Endothelial cell of umbilical vein (primary cell): Measurements from ENCODE around the gene PRICKLE3. TPM values are rescaled to one million over a fixed set of nuclear protein-coding genes. Genes with fewer than 3 reads are reported as not detected.

Experiments
- BruUV-seq: library from RNA; stranded (reverse); fragments of 400-500 nt; replicated peaks from 2 replicates; lab custom pipeline; 2021; lab: Mats Ljungman, UMichigan
- CTCF ChIA-PET: fragments of 300-600, 350-600 bp; sonication (Branson Sonifier 250); formaldehyde crosslinking; loops from one replicate; lab custom pipeline; 2021; ENCODE audit warnings: antibody characterized with exemption, inconsistent platforms; lab: Charles Lee
- POLR2A ChIA-PET: fragments of 300-600, 350-600 bp; sonication (Branson Sonifier 250); formaldehyde crosslinking; loops from one replicate; lab custom pipeline; 2021; ENCODE audit warnings: antibody characterized with exemption, inconsistent platforms; lab: Charles Lee
- DNase-seq: peaks from one replicate; pipeline ENCODE4 v3.0.0-alpha.2; 2011; ENCODE audit warnings: low read depth, low spot score
- FAIRE-seq: peaks from 2 replicates; lab custom pipeline; 2011; peaks lifted over from hg19 to GRCh38; lab: Jason Lieb, UNC
- H2AFZ ChIP-seq: 2 replicates; pipeline ENCODE4 v1.6.0; 2012; ENCODE audit warnings: low read depth, low read length, control low read depth, inconsistent platforms
- H3K27ac ChIP-seq: 2 replicates; pipeline ENCODE4 v1.5.1; 2011; ENCODE audit warnings: low read depth, mild to moderate bottlenecking, control low read depth, low read length, moderate library complexity; ENCODE audit not compliant: insufficient read depth
- H3K27me3 ChIP-seq, 2 experiments: 2 replicates each; pipeline versions ENCODE4 v1.6.0 to v1.6.1; 2011; ENCODE audit warnings: low read length in 2 of 2, mixed read lengths in 1 of 2; ENCODE audit not compliant: control insufficient read depth in 2 of 2, insufficient read depth in 2 of 2
- H3K36me3 ChIP-seq, 2 experiments: 2 replicates in 1 of 2; 3 replicates in 1 of 2; pipeline ENCODE4 v1.5.1; 2011; ENCODE audit warnings: low read length in 2 of 2, mild to moderate bottlenecking in 1 of 2, moderate library complexity in 1 of 2; ENCODE audit not compliant: control insufficient read depth in 2 of 2, insufficient read depth in 2 of 2; ENCODE audit errors: extremely low read depth in 1 of 2
- H3K4me1 ChIP-seq: 3 replicates; pipeline ENCODE4 v1.5.1; 2011; ENCODE audit warnings: mild to moderate bottlenecking, low read length; ENCODE audit not compliant: control insufficient read depth, insufficient read depth; ENCODE audit errors: extremely low read depth
- H3K4me2 ChIP-seq: 2 replicates; pipeline ENCODE4 v1.6.1; 2011; ENCODE audit warnings: low read length, control low read depth, mixed read lengths; ENCODE audit not compliant: insufficient read depth
- H3K4me3 ChIP-seq, 3 experiments: fragments of 200-600 bp in 1 of 3; sonication (generic), shearing (Covaris generic) in 1 of 3; replicated peaks in 1 of 3; 2 replicates each; pipeline ENCODE4 v1.5.1; 2011 to 2016; ENCODE audit warnings: control low read depth in 3 of 3, low read length in 3 of 3, mild to moderate bottlenecking in 2 of 3, inconsistent platforms in 1 of 3, low read depth in 1 of 3, moderate library complexity in 1 of 3; ENCODE audit not compliant: insufficient read depth in 1 of 3
- H3K79me2 ChIP-seq: 2 replicates; pipeline ENCODE4 v1.6.0; 2012; ENCODE audit warnings: low read length, inconsistent platforms; ENCODE audit not compliant: control insufficient read depth, insufficient read depth
- H3K9ac ChIP-seq: replicated peaks from 2 replicates; pipeline ENCODE3; 2011; ENCODE audit warnings: low read length, control low read depth; ENCODE audit not compliant: insufficient read depth; ENCODE audit errors: extremely low read depth
- H3K9me1 ChIP-seq: replicated peaks from 3 replicates; pipeline ENCODE4 v1.6.0; 2011; ENCODE audit warnings: mild to moderate bottlenecking, low read length; ENCODE audit not compliant: control insufficient read depth, insufficient read depth; ENCODE audit errors: extremely low read depth
- H3K9me3 ChIP-seq: replicated peaks from 2 replicates; pipeline ENCODE4 v1.5.1; 2012; ENCODE audit warnings: low read length, inconsistent platforms; ENCODE audit not compliant: control insufficient read depth, insufficient read depth
- H4K20me1 ChIP-seq: replicated peaks from 2 replicates; pipeline ENCODE3; 2011; ENCODE audit warnings: mild to moderate bottlenecking, low read length; ENCODE audit not compliant: control insufficient read depth, insufficient read depth; ENCODE audit errors: extremely low read depth
- CTCF ChIP-seq, 2 donors: IDR thresholded peaks; 1 replicate in 1 of 2; 2 replicates in 1 of 2; pipeline ENCODE4 v1.5.1; 2011; ENCODE audit warnings: low read length in 2 of 2, mild to moderate bottlenecking in 2 of 2, moderate library complexity in 2 of 2, control low read depth in 1 of 2, inconsistent platforms in 1 of 2, low read depth in 1 of 2; ENCODE audit not compliant: insufficient read depth in 1 of 2; ENCODE audit errors: extremely low read depth in 1 of 2
- EZH2 ChIP-seq: IDR thresholded peaks from 2 replicates; pipeline ENCODE4 v1.6.1; 2012; ENCODE audit warnings: borderline replicate concordance, low read depth, mild to moderate bottlenecking, moderate library complexity, low read length, inconsistent platforms; ENCODE audit not compliant: severe bottlenecking
- FOS ChIP-seq: IDR thresholded peaks from 2 replicates; pipeline ENCODE4 v1.6.1; 2011; ENCODE audit warnings: mild to moderate bottlenecking, low read length, moderate library complexity, borderline replicate concordance; ENCODE audit not compliant: insufficient read depth
- GATA2 ChIP-seq: IDR thresholded peaks from 2 replicates; pipeline ENCODE4 v1.7.0; 2011; ENCODE audit warnings: low read depth, mild to moderate bottlenecking, moderate library complexity, mixed read lengths, low read length; ENCODE audit not compliant: insufficient read length, insufficient read depth
- JUN ChIP-seq: IDR thresholded peaks from 2 replicates; pipeline ENCODE4 v1.6.1; 2011; ENCODE audit warnings: borderline replicate concordance, low read depth; ENCODE audit not compliant: insufficient read length, insufficient read depth
- MAX ChIP-seq: IDR thresholded peaks from 2 replicates; pipeline ENCODE4 v1.6.1; 2011; ENCODE audit not compliant: insufficient read depth, insufficient read length
- MYC ChIP-seq: IDR thresholded peaks from one replicate; pipeline ENCODE4 v1.6.1; 2011; ENCODE audit warnings: mild to moderate bottlenecking, low read depth, low read length
- POLR2A ChIP-seq: IDR thresholded peaks from 2 replicates; pipeline ENCODE4 v1.6.1; 2012; ENCODE audit warnings: low read depth, mild to moderate bottlenecking, control low read depth, low read length
- POLR2AphosphoS5 ChIP-seq: IDR thresholded peaks from 2 replicates; pipeline ENCODE4 v1.6.1; 2012; ENCODE audit warnings: low read depth, mild to moderate bottlenecking, control low read depth, low read length, moderate library complexity; ENCODE audit not compliant: insufficient read depth
- dilution Hi-C: fragments of 300-500 bp; cut with MboI; formaldehyde crosslinking; loops from one replicate; pipeline ENCODE4 v1.15.0; 2019; ENCODE audit warnings: low sequenced_read_pairs; ENCODE audit not compliant: extremely low pct_ligation_motif_present
- intact Hi-C: fragments of 100-400 bp; cut with micrococcal nuclease; formaldehyde crosslinking; loops from one replicate; pipeline ENCODE4 v1.10.0; 2022
- polyA plus RNA-seq, 4 experiments: library from polyadenylated mRNA; depleted of rRNA in 3 of 4; stranded (reverse) in 3 of 4; unstranded in 1 of 4; fragments of >200 nt; gene quantifications; 2 replicates each; pipeline versions ENCODE4 v1.2.1 to v1.2.3, GENCODE V29; 2011 to 2012; ENCODE audit warnings: missing spikeins in 1 of 4
- total RNA-seq: library from RNA; stranded (reverse); gene quantifications from 2 replicates; pipeline ENCODE4 v1.2.3, GENCODE V29; 2021

PRICKLE3 gene
- total and polyA plus RNA-seq, 2 donors (not counting 3 experiments of a cell fraction or from before 2014, with no cell fraction given) = 6.8 to 15.0 TPM

- H3K4me3 ChIP-seq = no peak overlapping the region
- DNase-seq = no peak
- no peaks in the 10 kb centered on the region for H3K9me1 ChIP-seq
- no peak overlapping the region for H3K4me2 ChIP-seq
- BruUV-seq = no TSS peak
- no peak for FAIRE-seq
- TF ChIP-seq JUN = no peak
- TF ChIP-seq MYC = no peak
- no peak for TF ChIP-seq POLR2AphosphoS5
- no peak for TF ChIP-seq EZH2
- no peak for TF ChIP-seq CTCF (IDR thresholded peaks at IDR 0.05; ENCODE audit: extremely low read depth in 1 of 2, insufficient read depth in 1 of 2, low read depth in 1 of 2, low read length in 2 of 2)
- no peak for TF ChIP-seq FOS
- no peak for TF ChIP-seq MAX
- TF ChIP-seq POLR2A = no peak
- TF ChIP-seq GATA2 = no peak
- no peak overlapping the region for H3K9ac ChIP-seq
- dilution Hi-C loops (no loop called here), intact Hi-C loops (no loop called here)
- no peaks in the 10 kb centered on the region for H3K9me3 ChIP-seq
- H2AFZ ChIP-seq = no peak overlapping the region
- H4K20me1 ChIP-seq = no peaks in the 10 kb centered on the region
- no peaks in the 10 kb centered on the region for H3K79me2 ChIP-seq
- POLR2A ChIA-PET = no interaction called here
- no peaks in the 10 kb centered on the region for H3K4me1 ChIP-seq
- no peak overlapping the region for H3K27ac ChIP-seq
- CTCF ChIA-PET = no interaction called here
- H3K27me3 ChIP-seq = no peaks in the 10 kb centered on the region
- H3K36me3 ChIP-seq = no peaks in the 10 kb centered on the region
These were observed 38.2 kb downstream of the PRICKLE3 start for GRCh38 chrX:49147936-49148335.
